Neural cell (in vitro differentiated cells): ENCODE data around the gene IL31. TPM values are rescaled to one million over a fixed set of nuclear protein-coding genes. Genes with fewer than 3 reads are reported as not detected.

ENCODE experiments used
- H2AFZ ChIP-seq: fragments of 200-600, 300-800 bp; sonication (generic), shearing (Covaris generic); 2 replicates; pipeline ENCODE4 v1.6.0; 2014; ENCODE audit warnings: low read depth, mild to moderate bottlenecking, antibody characterized with exemption, low read length, moderate library complexity
- H3F3A ChIP-seq: fragments of 200-600 bp; shearing (Covaris generic); 2 replicates; pipeline ENCODE4 v1.6.1; 2016; ENCODE audit warnings: mild to moderate bottlenecking, moderate library complexity, mixed read lengths, antibody characterized with exemption, low read length; ENCODE audit not compliant: insufficient read depth, poor library complexity, severe bottlenecking
- H3K27ac ChIP-seq: fragments of 200-600, 300-800 bp; sonication (generic), shearing (Covaris generic); 2 replicates; pipeline ENCODE4 v1.5.1; 2014; ENCODE audit warnings: mild to moderate bottlenecking, low read length, moderate library complexity
- H3K27me3 ChIP-seq: fragments of 300-800, 200-600 bp; sonication (generic), shearing (Covaris generic); 2 replicates; pipeline ENCODE4 v1.6.0; 2014; ENCODE audit warnings: mild to moderate bottlenecking, low read depth, low read length, moderate library complexity; ENCODE audit not compliant: insufficient read depth
- H3K36me3 ChIP-seq: fragments of 300-800, 200-600 bp; sonication (generic), shearing (Covaris generic); 2 replicates; pipeline ENCODE4 v1.5.1; 2014; ENCODE audit warnings: mild to moderate bottlenecking, antibody characterized with exemption, low read length, moderate library complexity; ENCODE audit not compliant: insufficient read depth
- H3K4me2 ChIP-seq: fragments of 300-800, 200-600 bp; sonication (generic), shearing (Covaris generic); 2 replicates; pipeline ENCODE4 v1.6.0; 2014; ENCODE audit warnings: mild to moderate bottlenecking, low read length
- H3K4me3 ChIP-seq: fragments of 300-800, 200-600 bp; sonication (generic), shearing (Covaris generic); 2 replicates; pipeline ENCODE4 v1.5.1; 2014; ENCODE audit warnings: mild to moderate bottlenecking, low read length, moderate library complexity
- H3K79me2 ChIP-seq: fragments of 200-600 bp; shearing (Covaris generic); replicated peaks from 2 replicates; pipeline ENCODE4 v1.6.0; 2014; ENCODE audit warnings: mild to moderate bottlenecking, low read length, moderate library complexity; ENCODE audit not compliant: insufficient read depth
- H3K9ac ChIP-seq: fragments of 300-800, 200-600 bp; sonication (generic), shearing (Covaris generic); 2 replicates; pipeline ENCODE4 v1.6.1; 2016; ENCODE audit warnings: mild to moderate bottlenecking, low read length, mixed read lengths
- H3K9me2 ChIP-seq: fragments of 200-600 bp; shearing (Covaris generic); 2 replicates; pipeline ENCODE4 v1.6.1; 2016; ENCODE audit warnings: mild to moderate bottlenecking, low read length, mixed read lengths; ENCODE audit not compliant: insufficient read depth
- H3K9me3 ChIP-seq: fragments of 200-600, 300-800 bp; sonication (generic), shearing (Covaris generic); 2 replicates; pipeline ENCODE4 v1.6.1; 2016; ENCODE audit warnings: mild to moderate bottlenecking, mixed run types, low read length, moderate library complexity, mixed read lengths
- H4K20me1 ChIP-seq: fragments of 200-600 bp; shearing (Covaris generic); 2 replicates; pipeline ENCODE4 v1.6.1; 2016; ENCODE audit warnings: mild to moderate bottlenecking, mixed run types; ENCODE audit not compliant: insufficient read depth
- CTCF ChIP-seq: fragments of 450-650 bp; IDR thresholded peaks from 2 replicates; pipeline ENCODE4 v1.5.1; 2014; ENCODE audit warnings: antibody characterized with exemption, mild to moderate bottlenecking, moderate library complexity; ENCODE audit not compliant: poor library complexity, severe bottlenecking
- EP300 ChIP-seq: fragments of 450-650 bp; conservative IDR thresholded peaks from 2 replicates; pipeline ENCODE4 v1.6.1; 2014; ENCODE audit warnings: antibody characterized with exemption, mild to moderate bottlenecking, moderate library complexity; ENCODE audit not compliant: poor library complexity, severe bottlenecking
- EZH2 ChIP-seq: fragments of 200-600, 300-800 bp; shearing (Covaris generic), sonication (generic); IDR thresholded peaks from 2 replicates; pipeline ENCODE4 v1.6.1; 2014; ENCODE audit warnings: antibody characterized with exemption, low read length, borderline replicate concordance, mild to moderate bottlenecking; ENCODE audit not compliant: insufficient read depth, poor library complexity, severe bottlenecking
- MXI1 ChIP-seq: fragments of 450-650 bp; conservative IDR thresholded peaks from 2 replicates; pipeline ENCODE4 v1.6.1; 2014; ENCODE audit warnings: antibody characterized with exemption, mild to moderate bottlenecking; ENCODE audit not compliant: poor library complexity, severe bottlenecking
- POLR2AphosphoS5 ChIP-seq: IDR thresholded peaks from 2 replicates; pipeline ENCODE4 v1.6.1; 2012
- RAD21 ChIP-seq: fragments of 450-650 bp; conservative IDR thresholded peaks from 2 replicates; pipeline ENCODE4 v1.6.1; 2014; ENCODE audit warnings: antibody characterized with exemption, mild to moderate bottlenecking, moderate library complexity
- REST ChIP-seq: IDR thresholded peaks from 2 replicates; pipeline ENCODE4 v1.6.1; 2012; ENCODE audit warnings: borderline replicate concordance
- SMC3 ChIP-seq: fragments of 450-650 bp; conservative IDR thresholded peaks from 2 replicates; pipeline ENCODE4 v1.6.1; 2014; ENCODE audit warnings: antibody characterized with exemption, mild to moderate bottlenecking, moderate library complexity; ENCODE audit not compliant: poor library complexity
- TAF1 ChIP-seq: IDR thresholded peaks from 2 replicates; pipeline ENCODE4 v1.6.1; 2012; ENCODE audit warnings: low read depth
- polyA plus RNA-seq: library from polyadenylated mRNA; depleted of rRNA; stranded (reverse); fragments of >200 nt; gene quantifications from 2 replicates; pipeline ENCODE4 v1.2.3, GENCODE V29; 2014

Gene IL31
- polyA plus RNA-seq, 1 donor from 2014 or later = not detected

- Histone ChIP-seq H3K79me2 (no peaks in the 10 kb centered on the region), H4K20me1 (no peaks in the 10 kb centered on the region), H3K27me3 (peaks cover 14% of the 10 kb centered on the region), H3K4me3 (no peak overlapping the region), H3K36me3 (no peaks in the 10 kb centered on the region), H3F3A (no peaks in the 10 kb centered on the region), H3K9me2 (no peaks in the 10 kb centered on the region), H3K4me2 (no peak overlapping the region), H2AFZ (no peak overlapping the region), H3K27ac (no peak overlapping the region), H3K9me3 (no peaks in the 10 kb centered on the region), H3K9ac (no peak overlapping the region)
- TF ChIP-seq EZH2 (no peak), CTCF (no peak), SMC3 (no peak), REST (no peak), MXI1 (no peak), EP300 (no peak)
Observed at GRCh38 chr12:122187466-122187865, 13.4 kb upstream of the IL31 start.

- H3K36me3 ChIP-seq = no peaks in the 10 kb centered on the region
Observed at GRCh38 chr12:122185494-122186082, 11.6 kb upstream of the IL31 start.

More at GRCh38 chr12:122185494-122186082, 11.6 kb upstream of the IL31 start:
- Histone ChIP-seq H3K4me2 (no peak overlapping the region), H3K27me3 (peaks cover 14% of the 10 kb centered on the region), H3K9me3 (no peaks in the 10 kb centered on the region), H3K9ac (no peak overlapping the region), H3K27ac (no peak overlapping the region), H3K9me2 (no peaks in the 10 kb centered on the region), H4K20me1 (no peaks in the 10 kb centered on the region), H3K79me2 (no peaks in the 10 kb centered on the region), H2AFZ (no peak overlapping the region), H3F3A (no peaks in the 10 kb centered on the region), H3K4me3 (no peak overlapping the region)
- TF ChIP-seq CTCF = no peak
- no peak for TF ChIP-seq MXI1
- no peak for TF ChIP-seq SMC3
- no peak for TF ChIP-seq TAF1
- no peak for TF ChIP-seq EZH2
- no peak for TF ChIP-seq REST
- no peak for TF ChIP-seq POLR2AphosphoS5
- no peak for TF ChIP-seq RAD21
- TF ChIP-seq EP300 = no peak
